GM19240 (cell line): ENCODE results near the gene INTS3.

Source experiments
- DNase-seq: peaks from one replicate; pipeline ENCODE4 v3.0.0; 2011; ENCODE audit warnings: low spot score; ENCODE audit not compliant: insufficient read length

The INTS3 gene

GRCh38 chr1:153794624-153795329, 66.9 kb downstream of the INTS3 start:
- no peak for DNase-seq

GRCh38 chr1:153795330-153795837, 67.5 kb downstream of the INTS3 start:
- DNase-seq = no peak

GRCh38 chr1:153795934-153796785, 68.3 kb downstream of the INTS3 start:
- no peak for DNase-seq

- DNase-seq = peak; percentile 73
Measured at GRCh38 chr1:153796786-153797659, 69.2 kb downstream of the INTS3 start.

GRCh38 chr1:153798468-153798780, 70.6 kb downstream of the INTS3 start:
- no peak for DNase-seq

GRCh38 chr1:153799016-153799415, 71.2 kb downstream of the INTS3 start:
- DNase-seq = no peak

GRCh38 chr1:153799566-153800465, 72.0 kb downstream of the INTS3 start:
- no peak for DNase-seq

- DNase-seq = no peak
Measured at GRCh38 chr1:153800516-153800915, 72.7 kb downstream of the INTS3 start.

GRCh38 chr1:153801028-153801625, 73.3 kb downstream of the INTS3 start:
- no peak for DNase-seq

- no peak for DNase-seq
Measured at GRCh38 chr1:153801786-153802697, 74.2 kb downstream of the INTS3 start.

- DNase-seq = no peak
Measured at GRCh38 chr1:153803470-153804056, 75.7 kb downstream of the INTS3 start.

- no peak for DNase-seq
Measured at GRCh38 chr1:153804112-153804511, 76.3 kb downstream of the INTS3 start.

- peak; percentile 90 for DNase-seq
Measured at GRCh38 chr1:153805042-153805745, 77.3 kb downstream of the INTS3 start.

- no peak for DNase-seq
Measured at GRCh38 chr1:153805886-153806719, 78.3 kb downstream of the INTS3 start.

GRCh38 chr1:153816283-153816889, 88.5 kb downstream of the INTS3 start:
- DNase-seq = no peak

GRCh38 chr1:153818876-153819275, 91.0 kb downstream of the INTS3 start:
- DNase-seq = no peak
